Cardiac atrium fibroblast (primary cell): Measurements from ENCODE around the gene C22orf42. TPM values are rescaled to one million over a fixed set of nuclear protein-coding genes. Genes with fewer than 3 reads are reported as not detected.

ENCODE experiments used
- total RNA-seq: library from RNA; depleted of rRNA; stranded (reverse); fragments of >200 nt; gene quantifications from 2 replicates; pipeline ENCODE4 v1.2.3, GENCODE V29; 2015

Gene C22orf42, protein sequence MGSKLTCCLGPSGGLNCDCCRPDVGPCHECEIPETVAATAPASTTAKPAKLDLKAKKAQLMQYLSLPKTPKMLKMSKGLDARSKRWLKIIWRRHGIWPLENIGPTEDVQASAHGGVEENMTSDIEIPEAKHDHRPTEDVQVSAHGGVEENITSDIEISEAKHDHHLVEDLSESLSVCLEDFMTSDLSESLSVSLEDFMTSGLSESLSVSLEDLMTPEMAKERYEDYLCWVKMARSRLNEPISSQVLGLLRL
- total RNA-seq = not detected in 2 replicates

DNA sequence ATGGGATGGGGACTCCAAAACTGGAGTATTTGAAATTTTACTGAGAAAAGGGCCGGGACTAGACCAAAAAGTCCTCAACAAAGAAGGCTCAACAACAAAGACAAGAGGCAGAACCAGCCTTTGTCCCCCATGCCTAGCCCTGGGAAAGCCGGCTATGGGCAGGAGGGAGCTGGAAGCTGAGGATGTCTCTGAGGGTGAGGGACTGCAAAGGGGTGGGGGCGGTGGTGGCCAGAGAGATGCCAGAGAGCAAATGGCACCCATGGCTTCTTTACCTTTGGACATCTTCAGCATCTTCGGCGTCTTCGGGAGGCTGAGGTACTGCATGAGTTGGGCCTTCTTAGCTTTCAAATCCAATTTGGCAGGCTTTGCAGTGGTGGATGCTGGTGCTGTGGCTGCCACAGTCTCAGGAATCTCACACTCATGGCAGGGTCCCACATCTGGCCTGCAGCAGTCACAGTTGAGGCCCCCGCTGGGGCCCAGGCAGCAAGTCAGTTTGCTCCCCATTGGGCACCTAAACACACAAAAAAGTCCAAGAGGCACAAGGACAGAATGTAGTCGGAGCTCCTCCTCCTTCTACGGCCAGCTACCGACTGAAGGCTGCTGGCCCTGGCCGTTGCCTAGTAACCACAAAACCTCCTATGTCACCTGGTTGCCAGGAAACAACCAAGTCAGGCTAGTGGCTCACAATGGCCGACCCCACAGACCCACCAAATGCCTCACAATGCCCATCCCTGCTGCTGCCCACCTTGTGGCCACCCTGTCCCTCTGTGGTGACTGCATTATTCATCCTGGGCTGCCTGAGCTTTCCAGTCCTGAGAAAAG lies at the start of gene C22orf42:
C22orf42 (minus strand) TSS at position 592 of the 822 bp plus-strand sequence; CDS start at position 504, 88 bp downstream.

DNA sequence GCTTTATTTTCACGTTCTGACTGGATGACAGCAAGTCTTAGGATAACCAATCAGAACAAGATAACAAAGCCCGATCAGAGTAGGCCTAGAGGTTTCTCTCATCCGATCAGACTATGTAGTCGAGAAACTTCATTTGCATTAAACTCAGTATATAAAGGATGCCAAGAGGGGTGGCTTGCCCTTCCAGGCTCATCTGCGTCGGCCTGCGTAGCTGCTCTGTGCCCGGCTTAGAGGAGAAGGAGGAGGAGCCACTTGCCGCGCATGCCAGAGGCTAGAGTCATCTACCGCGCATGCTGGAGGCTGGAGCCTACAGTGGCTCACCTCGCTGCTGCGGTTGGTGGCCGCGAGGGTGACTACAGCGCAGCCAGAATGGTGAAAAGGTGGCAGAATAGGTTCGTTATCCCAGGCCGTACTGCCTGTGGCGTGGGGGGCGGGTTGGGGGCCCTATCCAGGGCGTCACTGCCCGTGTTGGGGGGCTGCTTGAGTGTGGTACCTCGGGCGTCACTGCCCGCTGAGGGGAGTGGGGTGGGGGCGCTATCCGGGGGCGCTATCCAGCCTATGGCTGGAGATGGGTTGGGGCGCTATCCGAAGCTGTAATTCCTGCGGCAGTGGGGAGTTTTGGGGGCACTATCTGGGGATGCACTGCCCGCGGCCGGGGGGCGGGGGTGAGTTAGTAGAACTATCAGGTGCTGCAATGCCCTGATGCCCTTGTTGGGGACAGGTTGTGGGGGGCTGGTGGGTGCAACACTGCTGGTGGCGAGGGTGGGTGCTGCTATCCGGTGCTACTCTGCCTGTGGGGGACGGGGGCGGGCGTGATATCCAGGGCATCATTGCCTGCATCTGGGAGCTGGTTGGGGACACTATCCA lies 46.0 kb upstream of the C22orf42 start, which contains the start of gene RFPL2:
RFPL2 (minus strand) TSS at position 218 of the 867 bp plus-strand sequence. CDS start 2,622 bp downstream, outside the sequence.

Other genes starting within 250 kb of the C22orf42 start
- gene YWHAH, start 214.8 kb downstream of the C22orf42 start, total RNA-seq = 81.2 and 121 TPM in 2 replicates
- gene SLC5A1, start 116.0 kb downstream of the C22orf42 start, total RNA-seq = not detected in 2 replicates
- not detected in 2 replicates for gene RFPL2, start 45.8 kb upstream of the C22orf42 start, total RNA-seq
- gene SLC5A4, start 96.0 kb upstream of the C22orf42 start, total RNA-seq = not detected in 2 replicates
- not detected in 2 replicates for gene RFPL3, start 198.6 kb upstream of the C22orf42 start, total RNA-seq